Hematopoietic multipotent progenitor cell treated with erythropoietin and hydrocortisone succinate and interleukin-3 and kit ligand, for 6 days (in vitro differentiated cells): ENCODE measurements around the gene FKBP5.
"Not testable (repeated sequence)": the region's sequence is repeated elsewhere in the genome, so short reads cannot be mapped to it uniquely, and the experiment has no call there.

ENCODE experiments used
- DNase-seq: peaks from one replicate; pipeline ENCODE4 v3.0.0-alpha.2; 2015

The FKBP5 gene

DNA sequence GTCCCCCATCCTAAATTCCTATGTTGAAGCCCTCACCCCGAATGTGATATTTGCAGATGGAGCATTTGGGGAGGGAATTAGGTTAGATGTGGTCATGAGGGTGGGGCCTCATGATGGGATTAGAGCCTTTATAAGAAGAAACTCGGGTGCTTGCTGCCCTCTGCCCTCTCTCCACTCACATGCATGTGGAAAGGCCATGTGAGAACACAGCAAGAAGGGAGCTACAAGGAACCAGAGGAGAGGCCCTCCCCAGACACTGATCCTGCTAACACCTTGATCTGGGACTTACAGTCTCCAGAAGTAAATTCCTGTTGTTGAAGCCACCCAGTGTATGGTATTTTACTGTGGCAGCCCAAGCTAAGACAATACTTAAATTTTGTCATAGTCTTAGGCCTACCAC is 106.4 kb downstream of the FKBP5 start:
- DNase-seq, result no peak

- peak; percentile 31 for DNase-seq
These were observed 107.1 kb downstream of the FKBP5 start for GRCh38 chr6:35581633-35582032.

- DNase-seq, result no peak
These were observed 107.9 kb downstream of the FKBP5 start for GRCh38 chr6:35580836-35581235.

DNA sequence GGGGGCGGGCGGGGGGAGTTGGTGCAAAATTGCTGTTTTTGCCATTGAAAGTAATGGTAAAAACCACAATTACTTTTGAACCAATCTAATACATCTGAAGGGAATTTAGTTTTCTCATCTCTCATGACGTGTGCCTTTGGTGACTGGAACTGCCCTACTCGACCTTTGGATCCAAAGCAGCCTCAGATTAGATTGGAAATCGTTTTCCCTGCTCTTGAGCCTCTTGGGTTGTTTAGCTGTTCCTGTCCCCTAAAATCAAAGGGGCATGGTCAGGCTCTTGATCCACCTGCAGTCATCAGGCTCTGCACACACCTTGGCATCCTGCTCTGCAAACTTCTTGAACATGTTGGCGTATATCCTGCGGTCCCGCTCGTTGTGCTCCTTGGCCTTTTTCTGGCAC is 112.0 kb downstream of the FKBP5 start:
- DNase-seq, result no peak

GRCh38 chr6:35573495-35574110 is 115.1 kb downstream of the FKBP5 start:
- DNase-seq, result no peak

GRCh38 chr6:35570885-35571330 is 117.8 kb downstream of the FKBP5 start:
- DNase-seq, result not testable (repeated sequence)

DNA sequence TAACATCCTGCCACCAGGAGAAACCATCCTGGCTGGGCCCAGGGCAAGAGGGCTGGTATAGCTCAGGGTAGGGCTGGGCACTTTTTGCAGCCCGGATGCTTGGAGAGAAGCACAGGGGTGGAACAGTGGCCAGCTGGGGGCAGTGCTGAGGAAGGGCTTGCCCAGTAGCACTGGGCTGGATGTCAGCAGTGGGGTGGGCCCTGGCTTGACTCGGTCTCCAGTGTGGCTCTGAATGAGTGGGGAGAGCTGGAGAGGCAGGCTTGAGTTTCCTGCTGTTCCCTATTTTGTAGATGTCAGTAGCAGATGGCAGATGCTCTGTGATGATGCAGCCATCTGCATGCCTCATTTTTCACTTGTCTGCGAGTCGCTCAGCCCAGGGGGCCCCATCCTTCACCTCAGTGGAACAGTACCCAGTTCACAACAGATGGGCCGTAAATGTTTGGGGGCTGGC is 119.7 kb downstream of the FKBP5 start:
- DNase-seq, result peak; percentile 73

GRCh38 chr6:35566794-35567193 is 121.9 kb downstream of the FKBP5 start:
- no peak for DNase-seq

- DNase-seq, result no peak
These were observed 124.0 kb downstream of the FKBP5 start for GRCh38 chr6:35564733-35565132.

DNA sequence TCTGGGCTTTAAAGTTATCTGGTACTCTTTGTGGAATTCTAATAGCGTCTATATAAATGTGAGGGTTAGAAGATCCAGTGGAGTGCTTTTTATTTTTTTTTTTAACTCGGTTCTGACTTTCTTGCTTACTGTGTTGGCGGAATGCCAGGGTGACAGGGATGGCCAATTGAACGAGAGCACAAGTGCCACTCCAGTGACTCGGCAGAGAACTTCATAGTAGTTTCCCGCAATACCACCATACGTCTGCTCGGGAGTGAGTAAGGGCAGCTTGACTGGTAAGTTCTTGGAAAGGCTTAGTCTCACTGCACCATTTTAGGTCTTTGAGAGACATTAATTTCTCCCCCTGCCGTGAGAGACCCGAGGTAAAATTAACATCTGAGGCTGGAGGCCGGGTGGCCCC is 126.7 kb downstream of the FKBP5 start:
- DNase-seq, result peak; percentile 44

DNA sequence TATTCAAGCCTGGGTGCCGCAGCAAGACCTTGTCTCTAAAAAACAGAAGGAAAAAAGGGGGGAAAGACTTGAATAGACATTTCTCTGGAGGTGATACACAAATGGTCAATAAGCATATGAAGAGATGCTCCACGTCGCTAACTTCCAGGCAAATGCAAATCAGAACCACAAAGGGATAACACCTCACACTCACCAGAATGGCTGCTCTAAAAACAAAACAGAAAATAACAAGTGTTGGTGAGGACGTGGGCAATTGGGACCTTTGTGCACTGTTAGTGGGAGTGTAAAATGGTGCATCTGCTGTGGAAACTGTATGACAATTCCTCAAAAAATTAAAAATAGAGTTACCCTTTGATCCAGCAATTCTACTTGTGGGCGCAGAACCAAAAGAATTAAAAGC is 127.6 kb downstream of the FKBP5 start:
- DNase-seq, result no peak

DNA sequence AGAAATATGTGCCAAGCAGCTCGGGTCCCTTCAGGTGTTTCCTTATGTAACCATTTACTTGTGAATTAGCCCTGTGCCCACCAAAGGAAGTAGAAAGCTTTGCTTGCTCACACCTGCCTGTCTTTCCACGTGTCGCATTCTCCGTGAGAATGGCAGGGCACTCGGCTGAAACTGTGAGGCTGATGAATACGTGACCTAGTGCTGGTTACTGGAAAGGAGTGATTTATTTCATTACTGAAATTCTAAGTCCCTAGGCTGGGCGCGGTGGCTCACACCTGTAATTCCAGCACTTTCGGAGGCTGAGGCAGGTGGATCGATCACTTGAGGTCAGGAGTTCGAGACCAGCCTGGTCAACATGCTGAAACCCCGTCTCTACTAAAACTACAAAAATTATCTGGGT is 130.1 kb downstream of the FKBP5 start:
- no peak for DNase-seq

DNA sequence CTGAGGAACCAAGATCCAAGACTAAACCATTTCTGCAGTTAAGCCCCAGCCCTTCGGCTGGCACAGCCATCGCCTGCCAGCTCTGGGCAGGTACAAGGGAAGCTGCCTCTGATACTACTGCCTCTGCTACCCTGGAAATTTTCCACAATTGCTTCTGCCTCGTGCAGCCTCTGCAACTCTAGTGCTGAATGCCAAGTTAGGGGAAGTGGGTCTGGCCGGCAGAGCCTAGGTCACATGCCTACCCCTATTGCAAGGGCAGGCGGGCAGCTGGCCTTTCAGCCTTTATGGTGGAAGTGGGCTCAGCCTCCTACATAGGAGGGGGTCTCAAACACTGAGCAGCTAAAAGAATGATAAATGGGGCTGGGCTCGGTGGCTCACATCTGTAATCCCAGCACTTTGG is 131.5 kb downstream of the FKBP5 start:
- DNase-seq, result no peak

DNA sequence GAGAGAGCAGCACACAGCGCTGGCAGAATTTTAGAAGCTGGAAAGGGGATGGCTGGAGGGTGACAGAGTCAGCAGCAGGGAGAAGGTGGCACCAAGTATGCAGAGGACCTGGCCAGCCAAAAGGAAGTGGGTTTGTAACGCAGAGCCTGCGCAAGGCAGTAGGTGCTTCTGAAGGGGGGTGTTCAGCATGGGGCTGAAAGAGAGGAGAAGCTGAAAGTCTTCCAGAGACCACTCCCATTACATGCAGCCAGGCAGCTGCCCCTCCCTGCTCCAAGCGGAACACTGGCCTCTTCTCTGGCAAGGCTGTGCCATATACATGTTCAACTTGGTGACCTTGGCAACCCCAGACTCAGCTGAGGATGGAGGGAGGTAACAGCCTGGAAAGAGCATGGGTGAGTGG is 133.9 kb downstream of the FKBP5 start:
- DNase-seq, result no peak

- no peak for DNase-seq
These were observed 135.4 kb downstream of the FKBP5 start for GRCh38 chr6:35553315-35553714.

DNA sequence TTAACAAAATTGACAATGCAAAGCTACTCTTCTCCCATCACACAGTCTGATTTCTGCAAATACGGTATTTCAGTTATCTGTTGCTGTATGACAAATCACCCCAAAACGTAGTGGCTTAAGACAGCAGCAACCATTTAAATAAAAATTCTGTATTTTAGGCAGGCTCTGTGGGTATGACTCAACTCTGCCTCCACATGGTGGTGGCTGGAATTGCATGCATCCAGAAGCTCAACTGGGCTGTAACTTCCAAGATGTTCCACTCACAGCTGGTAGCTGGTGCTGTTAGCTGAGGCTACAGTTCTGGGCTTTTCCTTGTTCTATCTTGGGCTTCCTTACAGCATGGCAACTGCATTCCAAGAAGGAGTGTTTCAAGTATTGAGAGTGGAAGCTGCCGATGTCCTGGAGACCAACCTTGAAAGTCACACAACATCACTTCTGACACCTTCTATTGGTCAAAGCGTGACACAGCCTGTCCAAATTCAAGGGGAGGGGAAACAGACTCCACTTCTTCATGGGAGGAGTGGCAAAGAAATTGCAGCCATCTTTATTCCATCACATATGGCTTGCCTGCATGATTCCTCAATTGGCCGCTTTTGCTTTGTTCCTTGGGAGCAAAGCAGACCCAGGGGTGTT is 136.3 kb downstream of the FKBP5 start:
- DNase-seq, result peak; percentile 69

DNA sequence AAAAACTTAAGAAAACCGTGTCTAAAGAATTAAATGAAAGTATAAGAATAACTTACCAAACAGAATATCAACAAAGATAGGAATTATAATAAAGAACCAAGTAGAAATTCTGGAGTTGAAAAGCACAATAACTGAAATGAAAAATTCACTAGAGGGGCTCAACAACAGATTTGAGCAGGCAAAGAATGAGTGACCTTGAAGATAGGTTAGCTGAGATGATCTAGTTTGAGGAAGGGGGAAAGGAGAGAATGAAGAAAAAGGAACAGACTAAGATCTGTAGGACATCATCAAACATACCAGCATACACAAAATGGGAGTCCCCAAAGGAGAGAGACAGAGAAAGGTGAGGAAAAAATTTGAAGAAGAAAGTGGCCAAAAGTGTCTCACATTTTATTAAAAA is 138.3 kb downstream of the FKBP5 start:
- DNase-seq, result no peak

GRCh38 chr6:35547676-35548075 is 141.0 kb downstream of the FKBP5 start:
- no peak for DNase-seq

DNA sequence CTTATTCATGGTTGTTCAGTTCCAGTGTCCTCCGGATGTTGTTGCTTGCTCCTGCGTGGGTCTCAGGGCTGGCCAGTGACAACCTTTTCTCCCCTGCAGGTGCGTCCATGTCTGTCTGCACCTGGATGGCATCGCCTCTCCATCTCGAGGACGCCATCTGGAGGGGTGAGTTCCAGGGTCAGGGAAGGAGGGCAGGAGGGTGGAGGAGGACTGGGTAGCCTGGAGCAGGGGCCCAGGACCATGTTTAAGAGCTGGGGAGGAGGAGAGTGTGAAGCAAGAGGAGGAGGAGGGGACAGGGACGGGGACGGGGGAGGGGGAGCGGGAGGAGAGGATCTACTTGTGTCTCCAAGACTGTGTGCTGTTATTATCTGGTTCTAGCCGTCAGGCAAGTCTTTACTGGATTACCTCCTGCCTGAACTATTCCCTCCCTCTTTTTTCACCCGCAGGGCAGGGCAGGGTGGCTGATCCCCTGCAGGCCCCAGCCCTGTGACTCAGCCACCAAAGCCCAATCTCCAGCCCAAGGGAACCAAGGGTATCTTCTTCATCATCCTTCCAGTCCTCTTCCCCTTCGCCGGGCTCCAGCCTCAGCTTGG is 143.8 kb downstream of the FKBP5 start:
- DNase-seq, result no peak

GRCh38 chr6:35543459-35544193 is 145.1 kb downstream of the FKBP5 start:
- no peak for DNase-seq

GRCh38 chr6:35541836-35542235 is 146.9 kb downstream of the FKBP5 start:
- peak; percentile 4 for DNase-seq

- no peak for DNase-seq
These were observed 149.5 kb downstream of the FKBP5 start for GRCh38 chr6:35539223-35539622.

DNA sequence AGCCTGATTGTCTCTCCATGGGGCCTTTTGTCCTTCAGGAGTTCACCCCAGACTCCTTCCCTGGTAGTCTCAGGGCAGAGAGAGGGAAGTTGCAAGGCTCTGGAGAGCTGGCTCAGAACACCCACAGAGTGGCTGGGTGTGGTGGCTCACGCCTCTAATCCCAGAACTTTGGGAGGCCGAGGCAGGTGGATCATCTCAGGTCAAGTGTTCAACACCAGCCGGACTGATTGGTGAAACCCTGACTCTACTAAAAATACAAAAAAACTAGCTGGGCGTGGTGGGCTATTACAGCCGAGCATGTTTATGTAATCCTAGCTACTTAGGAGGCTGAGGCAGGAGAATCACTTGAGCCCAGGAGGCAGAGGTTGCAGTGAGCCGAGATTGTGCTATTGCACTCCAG is 152.9 kb downstream of the FKBP5 start:
- DNase-seq, result not testable (repeated sequence)
